Measurements from ENCODE around the gene CDH13.

CDH13 gene

DNA sequence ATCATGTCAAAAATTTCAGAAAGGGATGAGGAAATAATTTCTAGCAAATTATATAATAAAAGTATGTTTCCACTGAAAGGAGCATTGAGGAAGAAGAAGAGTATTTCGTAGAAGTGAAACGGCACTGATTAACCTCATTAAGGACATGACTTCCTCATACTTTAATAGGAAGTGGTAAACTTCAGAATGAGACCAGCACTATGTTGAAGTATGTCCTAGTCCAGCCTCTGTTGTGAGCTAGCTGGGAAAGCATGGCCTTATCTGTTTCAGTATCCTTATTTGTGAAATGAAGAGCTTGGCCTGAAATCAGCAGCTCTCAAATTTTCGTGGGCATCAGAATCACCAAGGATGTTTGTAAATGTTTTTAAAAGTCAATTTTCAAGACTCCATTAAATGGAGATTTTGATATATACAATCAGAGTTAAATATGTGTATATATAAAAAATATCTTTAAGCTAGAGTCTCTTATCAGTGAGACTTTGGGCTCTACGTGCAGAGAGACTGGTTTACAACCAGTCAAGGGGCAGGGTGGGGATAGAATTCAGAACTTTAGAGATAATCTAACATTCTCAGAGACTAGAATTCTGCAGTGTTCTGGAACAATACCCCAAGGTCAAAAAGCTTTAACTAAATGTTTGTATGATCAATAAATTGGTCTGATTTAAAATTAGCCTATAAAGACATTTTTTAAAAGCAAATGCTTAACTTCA is 365.4 kb downstream of the CDH13 start:
- DNase-seq (ENCODE audit: low read depth in 3 of 3, low spot score in 1 of 3), result no peak

- no peak for DNase-seq (ENCODE audit: low read depth in 3 of 3, low spot score in 1 of 3)
Measured at GRCh38 chr16:82992786-82993185, 366.0 kb downstream of the CDH13 start.

DNA sequence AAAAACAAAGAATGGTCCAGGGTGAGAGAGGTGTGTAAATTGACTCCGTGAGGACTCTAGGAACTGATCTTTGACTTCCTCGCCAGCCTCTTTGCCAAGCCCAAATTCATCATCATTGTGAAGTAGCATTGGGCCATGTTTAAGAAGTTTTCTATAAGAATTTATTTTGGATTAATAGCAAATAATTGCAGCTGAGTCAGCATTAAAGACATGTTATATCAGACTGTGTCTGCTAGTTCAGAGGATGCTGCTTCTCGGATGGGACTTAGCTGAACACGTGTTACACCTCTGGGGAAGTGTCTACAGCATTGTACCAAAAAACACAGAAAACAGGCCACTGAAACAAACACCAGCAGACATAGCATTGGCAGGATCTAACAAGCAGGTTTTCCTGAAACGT is 366.6 kb downstream of the CDH13 start:
- DNase-seq (ENCODE audit: low read depth in 3 of 3, low spot score in 1 of 3), result no peak

- DNase-seq (ENCODE audit: low read depth in 3 of 3, low spot score in 1 of 3), result no peak
Measured at GRCh38 chr16:82993926-82994325, 367.2 kb downstream of the CDH13 start.

GRCh38 chr16:82995286-82995923 is 368.6 kb downstream of the CDH13 start:
- no peak for DNase-seq (ENCODE audit: low read depth in 3 of 3, low spot score in 1 of 3)

DNA sequence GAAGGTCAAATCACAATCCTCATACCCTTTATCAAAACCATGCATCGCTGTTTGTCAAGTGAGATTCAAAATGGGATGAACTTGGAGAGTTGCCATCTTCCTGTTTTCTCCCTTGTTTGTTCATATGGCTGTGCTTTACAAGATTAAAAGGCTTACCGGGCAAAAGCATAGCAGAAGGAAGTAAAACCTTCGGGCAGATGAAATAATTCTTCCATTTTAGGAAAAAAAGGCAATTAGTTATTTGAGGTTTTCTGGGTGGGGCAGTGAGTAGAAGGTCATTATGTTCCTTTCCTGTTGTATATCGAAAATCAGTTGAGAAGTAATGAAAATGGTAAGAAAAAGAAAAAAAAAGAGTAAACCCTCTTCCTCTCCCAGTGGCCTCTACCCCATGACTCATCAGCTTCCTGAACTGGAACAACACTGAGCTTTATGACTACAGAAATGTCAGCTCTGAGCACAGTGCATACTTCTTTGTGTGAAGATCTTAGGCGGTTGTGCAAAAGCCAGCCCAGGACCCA is 369.2 kb downstream of the CDH13 start:
- DNase-seq (ENCODE audit: low read depth in 3 of 3, low spot score in 1 of 3), result no peak

DNA sequence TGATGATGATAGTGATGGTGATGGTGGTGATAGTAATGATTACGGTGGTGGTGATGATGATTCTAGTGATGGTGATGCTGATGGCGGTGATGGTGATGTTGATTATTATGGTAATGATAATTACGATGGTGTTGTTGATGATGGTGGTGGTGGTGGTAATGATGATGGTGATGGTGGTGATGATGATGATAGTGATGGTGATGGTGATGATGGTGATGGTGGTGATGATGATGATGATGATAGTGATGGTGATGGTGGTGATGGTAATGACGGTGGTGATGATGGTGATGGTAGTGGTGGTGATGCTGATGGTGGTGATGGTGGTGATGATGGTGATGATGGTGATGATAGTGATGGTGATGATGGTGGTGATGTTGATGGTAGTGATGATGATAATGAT is 370.0 kb downstream of the CDH13 start:
- no peak for DNase-seq (ENCODE audit: low read depth in 3 of 3, low spot score in 1 of 3)

DNA sequence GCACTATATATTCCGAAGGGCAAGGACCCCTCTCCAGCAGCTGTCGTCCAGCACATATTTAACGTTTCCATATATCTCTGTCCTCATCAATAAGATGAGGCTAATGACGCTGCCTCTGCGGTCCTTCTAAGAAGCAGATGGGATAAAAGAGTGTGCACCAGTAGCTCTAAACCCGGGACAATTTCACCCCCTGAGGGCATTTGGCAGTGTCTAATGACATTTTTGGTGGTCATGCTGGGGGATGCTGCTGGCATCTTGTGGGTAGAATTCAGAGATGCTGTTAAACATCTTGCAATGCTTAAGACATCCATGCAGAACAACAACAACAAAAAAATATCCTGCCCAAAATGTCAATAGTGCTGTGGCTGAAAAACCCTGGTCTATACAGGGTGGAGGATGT is 372.9 kb downstream of the CDH13 start:
- DNase-seq (ENCODE audit: low read depth in 3 of 3, low spot score in 1 of 3), result no peak

GRCh38 chr16:83002351-83003334 is 375.9 kb downstream of the CDH13 start:
- no peak for DNase-seq (ENCODE audit: low read depth in 3 of 3, low spot score in 1 of 3)

DNA sequence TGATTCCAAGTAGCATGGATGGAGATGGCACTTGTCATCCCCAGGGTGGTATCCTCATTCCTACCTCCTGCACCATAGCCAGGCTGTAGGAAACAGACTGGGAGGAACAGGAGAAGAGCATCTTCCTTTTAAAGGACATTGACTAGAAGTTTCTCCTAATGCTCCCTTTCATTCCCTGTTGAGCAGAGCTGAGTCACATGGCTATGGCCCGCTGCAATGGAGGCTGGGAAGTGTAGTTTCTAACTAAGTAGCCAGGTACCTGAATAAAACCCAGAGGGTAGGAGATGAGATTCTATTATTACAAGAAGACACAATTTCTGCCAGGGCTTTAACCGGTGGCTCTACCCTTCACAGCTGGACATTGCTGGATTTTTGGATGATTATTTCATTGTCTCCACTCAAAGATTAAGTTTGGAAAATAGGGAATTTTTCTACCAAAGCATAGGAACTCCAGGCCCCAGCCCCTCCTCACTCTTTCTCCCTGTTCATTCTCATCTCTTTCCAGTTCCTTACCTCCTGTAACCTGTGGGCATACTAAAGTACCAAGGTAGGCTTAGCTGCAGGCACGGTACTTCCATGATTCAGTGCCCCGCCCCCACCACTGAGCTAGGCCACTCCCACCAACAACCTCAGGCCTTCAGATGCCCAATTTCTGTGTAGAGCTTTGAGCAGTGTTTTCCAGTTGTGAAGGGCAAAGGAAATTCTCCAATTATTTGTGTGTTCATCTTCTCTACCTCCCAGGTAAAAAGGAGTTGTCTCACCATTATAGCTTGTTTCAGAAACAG is 378.3 kb downstream of the CDH13 start:
- DNase-seq (ENCODE audit: low read depth in 3 of 3, low spot score in 1 of 3), result no peak

GRCh38 chr16:83005653-83006160 is 378.9 kb downstream of the CDH13 start:
- DNase-seq (ENCODE audit: low read depth in 3 of 3, low spot score in 1 of 3), result no peak

GRCh38 chr16:83010776-83011720 is 384.3 kb downstream of the CDH13 start:
- DNase-seq (ENCODE audit: low read depth in 3 of 3, low spot score in 1 of 3), result no peak

DNA sequence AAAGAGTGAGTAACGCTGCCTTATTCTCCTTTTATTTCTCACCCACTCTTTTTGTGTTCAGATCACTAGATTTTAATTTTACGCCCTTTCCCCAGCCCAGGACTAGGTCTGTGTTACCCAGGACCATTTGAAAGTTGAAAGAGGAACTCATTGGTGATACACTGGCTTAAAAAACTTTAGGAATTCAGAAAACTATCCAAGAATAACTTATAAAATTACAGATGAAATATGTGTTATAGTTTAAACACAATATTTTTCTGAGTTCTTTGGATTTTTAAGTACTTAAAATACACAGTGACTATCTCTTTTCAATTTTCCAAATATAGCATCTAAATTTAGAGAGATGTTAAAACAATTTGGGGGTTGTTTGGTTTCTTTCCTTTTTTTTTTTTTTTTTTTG is 385.2 kb downstream of the CDH13 start:
- DNase-seq (ENCODE audit: low read depth in 3 of 3, low spot score in 1 of 3), result no peak

DNA sequence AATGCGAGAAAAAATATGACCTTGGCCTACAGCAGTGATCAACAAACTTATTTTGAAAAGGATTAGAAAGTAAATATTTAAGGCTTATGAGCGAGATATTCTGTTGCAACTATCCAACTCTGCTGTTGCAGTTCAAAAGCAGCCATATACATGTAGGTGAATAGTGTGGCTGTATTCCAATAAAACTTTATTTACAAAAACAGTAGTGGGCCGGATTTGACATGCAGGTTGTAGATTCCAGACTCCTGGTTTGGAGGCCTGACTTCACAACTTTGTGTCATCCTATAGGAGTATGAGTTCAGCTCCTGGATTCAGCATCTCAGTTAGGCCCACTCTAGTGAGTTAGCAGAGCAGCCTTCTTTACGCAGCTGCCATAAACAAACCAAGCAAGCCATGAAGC is 386.3 kb downstream of the CDH13 start:
- no peak for DNase-seq (ENCODE audit: low read depth in 3 of 3, low spot score in 1 of 3)

- DNase-seq (ENCODE audit: low read depth in 3 of 3, low spot score in 1 of 3), result no peak
Measured at GRCh38 chr16:83019963-83020362, 393.2 kb downstream of the CDH13 start.

DNA sequence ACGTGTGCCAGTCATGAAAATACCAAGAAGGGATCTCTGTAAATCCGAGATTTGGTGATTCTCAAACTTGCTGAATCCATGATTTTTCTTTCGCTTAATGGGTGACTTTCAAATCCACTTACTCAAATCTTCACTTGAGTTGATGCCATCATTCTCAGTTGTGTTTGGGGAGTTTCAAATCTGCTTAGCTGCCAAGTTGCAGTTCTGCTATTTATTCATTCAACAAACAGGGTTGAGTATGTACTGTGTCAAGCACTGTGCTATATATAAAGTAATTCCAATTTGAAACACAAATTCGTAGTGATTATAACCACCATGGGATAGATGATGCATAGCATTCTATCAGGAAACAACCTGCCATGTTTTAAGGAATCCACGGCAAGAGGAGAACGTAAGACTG is 394.3 kb downstream of the CDH13 start:
- no peak for DNase-seq (ENCODE audit: low read depth in 3 of 3, low spot score in 1 of 3)

GRCh38 chr16:83021746-83022145 is 395.0 kb downstream of the CDH13 start:
- no peak for DNase-seq (ENCODE audit: low read depth in 3 of 3, low spot score in 1 of 3)

DNA sequence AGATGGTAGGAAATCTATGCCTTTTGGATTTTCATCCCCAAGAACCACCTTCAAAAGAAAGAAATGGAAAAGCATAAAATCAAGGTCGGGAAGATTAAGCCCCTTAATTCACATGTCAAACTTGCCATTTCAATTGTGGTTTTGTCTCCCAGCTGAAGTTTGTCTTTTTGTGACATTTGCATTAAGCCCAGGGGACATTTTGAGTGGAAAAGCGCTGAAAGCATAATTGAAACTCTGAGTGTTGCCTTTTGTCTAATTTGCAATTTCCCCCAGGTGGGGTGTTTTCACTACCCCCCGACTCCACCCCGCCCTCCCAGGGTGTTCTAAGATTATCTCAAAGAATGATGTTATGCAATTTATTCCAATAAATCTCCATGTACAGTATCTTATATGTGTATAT is 396.2 kb downstream of the CDH13 start:
- DNase-seq (ENCODE audit: low read depth in 3 of 3, low spot score in 1 of 3), result no peak

GRCh38 chr16:83023640-83024039 is 396.9 kb downstream of the CDH13 start:
- no peak for DNase-seq (ENCODE audit: low read depth in 3 of 3, low spot score in 1 of 3)

DNA sequence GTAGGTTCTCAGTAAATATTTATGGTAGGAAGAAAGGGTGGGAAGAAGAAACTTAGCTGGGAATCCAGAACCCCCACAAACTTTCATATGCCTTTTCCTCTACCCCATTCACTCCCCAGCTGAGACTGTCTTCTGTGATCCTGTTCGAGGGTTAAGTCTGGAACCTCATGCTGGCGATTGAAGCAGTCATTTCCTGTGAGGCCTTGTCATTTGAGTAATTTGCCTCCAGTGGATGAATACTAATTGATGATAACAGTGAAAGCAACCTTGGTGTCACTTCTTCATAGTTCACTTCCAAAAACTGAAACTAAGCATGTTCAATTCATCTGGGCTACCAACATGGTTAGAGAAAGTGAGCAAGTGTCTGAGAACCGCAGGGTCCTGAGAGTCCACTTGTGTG is 401.2 kb downstream of the CDH13 start:
- DNase-seq (ENCODE audit: low read depth in 3 of 3, low spot score in 1 of 3), result no peak
